Measurements from ENCODE around the gene DDA1.

DNA sequence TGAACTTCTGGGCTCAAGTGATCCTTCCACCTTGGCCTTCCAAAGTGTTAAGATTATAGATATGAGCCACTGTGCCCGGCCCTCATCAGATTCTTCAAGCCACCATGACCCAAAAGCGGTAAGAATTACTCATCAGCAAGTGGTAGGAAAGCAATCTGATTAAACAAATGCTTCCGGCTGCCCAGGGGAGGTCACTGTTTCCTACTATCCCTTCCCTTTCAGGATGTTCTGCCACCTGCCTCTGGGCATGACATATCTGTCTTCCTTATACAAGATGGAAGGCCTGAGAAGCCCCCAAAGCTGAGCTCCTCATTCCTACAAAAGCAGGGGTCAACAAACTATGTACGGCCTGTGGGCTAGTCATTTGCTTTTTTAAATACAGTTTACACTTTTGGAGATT lies 13.1 kb upstream of the DDA1 start:
- no peak for TF ChIP-seq EGR1 (IDR thresholded peaks at IDR 0.05)
- no peak for TF ChIP-seq ZBTB7A (IDR thresholded peaks at IDR 0.05; ENCODE audit: low read depth)
- TF ChIP-seq EP300 (IDR thresholded peaks at IDR 0.05; ENCODE audit: borderline replicate concordance), result no peak
- no peak for TF ChIP-seq YY1 (IDR thresholded peaks at IDR 0.05; ENCODE audit: low read depth)
- TF ChIP-seq TAF1 (IDR thresholded peaks at IDR 0.05; ENCODE audit: low read depth), result no peak
- no peak for TF ChIP-seq NFIC (IDR thresholded peaks at IDR 0.05)
- TF ChIP-seq, protein P1, sequence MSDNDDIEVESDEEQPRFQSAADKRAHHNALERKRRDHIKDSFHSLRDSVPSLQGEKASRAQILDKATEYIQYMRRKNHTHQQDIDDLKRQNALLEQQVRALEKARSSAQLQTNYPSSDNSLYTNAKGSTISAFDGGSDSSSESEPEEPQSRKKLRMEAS (IDR thresholded peaks at IDR 0.05), result no peak
- no peak for TF ChIP-seq CREB1 (IDR thresholded peaks at IDR 0.05; ENCODE audit: low read depth)
- TF ChIP-seq TCF12 (IDR thresholded peaks at IDR 0.05; ENCODE audit: low read depth), result no peak
- TF ChIP-seq RAD21 (IDR thresholded peaks at IDR 0.05; ENCODE audit: low read depth), result no peak
- no peak for TF ChIP-seq TEAD4 (IDR thresholded peaks at IDR 0.05)
- TF ChIP-seq, protein P2, sequence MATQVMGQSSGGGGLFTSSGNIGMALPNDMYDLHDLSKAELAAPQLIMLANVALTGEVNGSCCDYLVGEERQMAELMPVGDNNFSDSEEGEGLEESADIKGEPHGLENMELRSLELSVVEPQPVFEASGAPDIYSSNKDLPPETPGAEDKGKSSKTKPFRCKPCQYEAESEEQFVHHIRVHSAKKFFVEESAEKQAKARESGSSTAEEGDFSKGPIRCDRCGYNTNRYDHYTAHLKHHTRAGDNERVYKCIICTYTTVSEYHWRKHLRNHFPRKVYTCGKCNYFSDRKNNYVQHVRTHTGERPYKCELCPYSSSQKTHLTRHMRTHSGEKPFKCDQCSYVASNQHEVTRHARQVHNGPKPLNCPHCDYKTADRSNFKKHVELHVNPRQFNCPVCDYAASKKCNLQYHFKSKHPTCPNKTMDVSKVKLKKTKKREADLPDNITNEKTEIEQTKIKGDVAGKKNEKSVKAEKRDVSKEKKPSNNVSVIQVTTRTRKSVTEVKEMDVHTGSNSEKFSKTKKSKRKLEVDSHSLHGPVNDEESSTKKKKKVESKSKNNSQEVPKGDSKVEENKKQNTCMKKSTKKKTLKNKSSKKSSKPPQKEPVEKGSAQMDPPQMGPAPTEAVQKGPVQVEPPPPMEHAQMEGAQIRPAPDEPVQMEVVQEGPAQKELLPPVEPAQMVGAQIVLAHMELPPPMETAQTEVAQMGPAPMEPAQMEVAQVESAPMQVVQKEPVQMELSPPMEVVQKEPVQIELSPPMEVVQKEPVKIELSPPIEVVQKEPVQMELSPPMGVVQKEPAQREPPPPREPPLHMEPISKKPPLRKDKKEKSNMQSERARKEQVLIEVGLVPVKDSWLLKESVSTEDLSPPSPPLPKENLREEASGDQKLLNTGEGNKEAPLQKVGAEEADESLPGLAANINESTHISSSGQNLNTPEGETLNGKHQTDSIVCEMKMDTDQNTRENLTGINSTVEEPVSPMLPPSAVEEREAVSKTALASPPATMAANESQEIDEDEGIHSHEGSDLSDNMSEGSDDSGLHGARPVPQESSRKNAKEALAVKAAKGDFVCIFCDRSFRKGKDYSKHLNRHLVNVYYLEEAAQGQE (IDR thresholded peaks at IDR 0.05; ENCODE audit: low read depth), result no peak
- TF ChIP-seq, protein P3, sequence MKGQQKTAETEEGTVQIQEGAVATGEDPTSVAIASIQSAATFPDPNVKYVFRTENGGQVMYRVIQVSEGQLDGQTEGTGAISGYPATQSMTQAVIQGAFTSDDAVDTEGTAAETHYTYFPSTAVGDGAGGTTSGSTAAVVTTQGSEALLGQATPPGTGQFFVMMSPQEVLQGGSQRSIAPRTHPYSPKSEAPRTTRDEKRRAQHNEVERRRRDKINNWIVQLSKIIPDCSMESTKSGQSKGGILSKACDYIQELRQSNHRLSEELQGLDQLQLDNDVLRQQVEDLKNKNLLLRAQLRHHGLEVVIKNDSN (IDR thresholded peaks at IDR 0.05), result no peak
- no peak for TF ChIP-seq CEBPB (IDR thresholded peaks at IDR 0.05)
